ENCODE data around the gene JCHAIN.

JCHAIN gene

DNA sequence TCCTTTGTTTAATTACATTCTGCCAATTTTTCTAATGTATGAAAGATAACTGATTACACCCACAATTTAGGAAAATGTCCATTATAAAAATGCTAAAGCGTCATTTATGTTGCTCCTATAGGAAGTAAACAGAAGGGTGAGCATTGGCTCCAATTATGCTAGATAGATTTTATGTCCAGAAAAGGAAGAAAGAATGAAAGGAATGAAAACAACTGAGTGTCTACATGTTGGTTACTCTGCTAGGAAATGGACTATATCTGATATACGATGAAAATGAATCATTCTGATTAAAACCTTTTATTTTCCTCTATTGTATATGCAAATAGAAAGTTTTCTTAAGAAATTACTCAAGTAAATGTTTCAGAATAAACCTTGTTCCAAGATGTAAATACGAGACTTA lies 36.1 kb downstream of the JCHAIN start:
- no peaks in the 10 kb centered on the region for H3F3A ChIP-seq (ENCODE audit: insufficient read depth)
- H3K9me3 ChIP-seq (ENCODE audit: insufficient read depth, low read length), result no peaks in the 10 kb centered on the region
- H3K27ac ChIP-seq (ENCODE audit: low read depth, low read length), result no peak overlapping the region
- no peak overlapping the region for H2AFZ ChIP-seq (ENCODE audit: low read depth, low read length, severe bottlenecking)
- H3K4me2 ChIP-seq (ENCODE audit: low read depth, low read length, poor library complexity, severe bottlenecking), result no peak overlapping the region
- H3K36me3 ChIP-seq (ENCODE audit: low read length), result no peaks in the 10 kb centered on the region
- no peaks in the 10 kb centered on the region for H3K27me3 ChIP-seq (ENCODE audit: low read length)
- TF ChIP-seq CTCF (IDR thresholded peaks at IDR 0.05; ENCODE audit: insufficient read depth, low read length, poor library complexity, severe bottlenecking) (no peak), EZH2phosphoT487 (conservative IDR thresholded peaks at IDR 0.05; ENCODE audit: low read length) (no peak)
- H3K79me2 ChIP-seq (ENCODE audit: insufficient read depth, low read length), result no peaks in the 10 kb centered on the region
- H3K9me2 ChIP-seq (replicated peaks; ENCODE audit: insufficient read depth, low read length), result no peaks in the 10 kb centered on the region
- no peaks in the 10 kb centered on the region for H4K20me1 ChIP-seq (ENCODE audit: low read depth, low read length)
- H3K4me3 ChIP-seq (ENCODE audit: insufficient read depth, low read length, poor library complexity, severe bottlenecking), result no peak overlapping the region
- no peak overlapping the region for H3K9ac ChIP-seq (ENCODE audit: low read length)

DNA sequence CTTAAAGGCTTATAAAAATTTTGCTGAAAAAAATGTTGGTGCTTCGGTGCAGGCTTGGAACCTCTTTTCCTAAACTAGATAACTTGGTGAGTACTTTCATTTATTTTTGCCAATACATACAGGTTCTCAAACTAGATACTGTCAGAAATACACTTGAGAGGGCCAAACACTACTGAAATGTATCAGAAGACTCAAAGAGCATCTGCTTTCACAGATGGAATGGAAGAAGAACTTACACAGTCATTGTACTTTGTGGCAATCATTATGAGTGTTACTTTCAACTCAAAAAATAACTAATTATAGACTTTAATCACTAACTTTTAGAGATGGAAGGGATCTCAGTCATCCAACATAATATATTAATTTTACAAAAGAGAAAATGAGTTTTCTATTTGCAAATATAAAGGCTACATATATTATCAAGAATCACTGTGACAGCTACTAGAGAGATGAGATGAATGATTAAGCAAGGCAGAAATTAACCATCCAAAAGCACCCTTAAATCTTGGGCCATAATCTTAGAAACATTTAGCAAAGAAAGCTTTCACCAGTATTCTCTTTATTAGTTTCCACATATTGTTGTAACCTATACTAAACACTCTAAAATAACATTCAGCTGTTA lies 36.7 kb downstream of the JCHAIN start:
- H3K27me3 ChIP-seq (ENCODE audit: low read length), result no peaks in the 10 kb centered on the region
- no peaks in the 10 kb centered on the region for H3F3A ChIP-seq (ENCODE audit: insufficient read depth)
- H3K36me3 ChIP-seq (ENCODE audit: low read length), result no peaks in the 10 kb centered on the region
- H3K9ac ChIP-seq (ENCODE audit: low read length), result no peak overlapping the region
- no peaks in the 10 kb centered on the region for H3K9me3 ChIP-seq (ENCODE audit: insufficient read depth, low read length)
- no peaks in the 10 kb centered on the region for H4K20me1 ChIP-seq (ENCODE audit: low read depth, low read length)
- TF ChIP-seq EZH2phosphoT487 (conservative IDR thresholded peaks at IDR 0.05; ENCODE audit: low read length) (no peak), CTCF (IDR thresholded peaks at IDR 0.05; ENCODE audit: insufficient read depth, low read length, poor library complexity, severe bottlenecking) (no peak)
- no peak overlapping the region for H3K27ac ChIP-seq (ENCODE audit: low read depth, low read length)
- no peaks in the 10 kb centered on the region for H3K79me2 ChIP-seq (ENCODE audit: insufficient read depth, low read length)
- H3K9me2 ChIP-seq (replicated peaks; ENCODE audit: insufficient read depth, low read length), result no peaks in the 10 kb centered on the region
- no peak overlapping the region for H3K4me2 ChIP-seq (ENCODE audit: low read depth, low read length, poor library complexity, severe bottlenecking)
- no peak overlapping the region for H3K4me3 ChIP-seq (ENCODE audit: insufficient read depth, low read length, poor library complexity, severe bottlenecking)
- no peak overlapping the region for H2AFZ ChIP-seq (ENCODE audit: low read depth, low read length, severe bottlenecking)

- Histone ChIP-seq H3K4me3 (ENCODE audit: insufficient read depth, low read length, poor library complexity, severe bottlenecking) (no peak within 1 kb of the TSS), H2AFZ (ENCODE audit: low read depth, low read length, severe bottlenecking) (no peak within 1 kb of the TSS), H3K9ac (ENCODE audit: low read length) (no peak within 1 kb of the TSS), H3K36me3 (ENCODE audit: low read length) (no peaks in the 10 kb centered on the region), H3K4me2 (ENCODE audit: low read depth, low read length, poor library complexity, severe bottlenecking) (no peak within 1 kb of the TSS), H3K9me3 (ENCODE audit: insufficient read depth, low read length) (no peaks in the 10 kb centered on the region), H4K20me1 (ENCODE audit: low read depth, low read length) (no peaks in the 10 kb centered on the region), H3K79me2 (ENCODE audit: insufficient read depth, low read length) (no peaks in the 10 kb centered on the region), H3K27me3 (ENCODE audit: low read length) (no peaks in the 10 kb centered on the region), H3K27ac (ENCODE audit: low read depth, low read length) (no peak within 1 kb of the TSS), H3K9me2 (replicated peaks; ENCODE audit: insufficient read depth, low read length) (no peaks in the 10 kb centered on the region), H3F3A (ENCODE audit: insufficient read depth) (no peaks in the 10 kb centered on the region; the same call in 1 of the 2 replicates)
- TF ChIP-seq EZH2phosphoT487 (conservative IDR thresholded peaks at IDR 0.05; ENCODE audit: low read length), result no peak
- no peak for TF ChIP-seq CTCF (IDR thresholded peaks at IDR 0.05; ENCODE audit: insufficient read depth, low read length, poor library complexity, severe bottlenecking)
Observed at GRCh38 chr4:70628444-70628843, 37.9 kb downstream of the JCHAIN start, which contains the start of gene ENAM. Gene ENAM (plus strand): TSS chr4:70628744. CDS start chr4:70629501, 757 bp downstream.

Data from SU-DHL-6 (cell line).